Activated effector memory CD4-positive, alpha-beta T cell treated with anti-CD3 and anti-CD28 coated beads, Interleukin-2, amount 50 U/mL, for 16 hours (primary cell): ENCODE results near the gene CPNE7.
A peak's percentile ranks its signal among the peaks of the same experiment; 100 is the strongest.

Experiments used
- DNase-seq: peaks from one replicate; pipeline ENCODE4 v3.0.0-alpha.2; 2020

CPNE7 gene

DNA sequence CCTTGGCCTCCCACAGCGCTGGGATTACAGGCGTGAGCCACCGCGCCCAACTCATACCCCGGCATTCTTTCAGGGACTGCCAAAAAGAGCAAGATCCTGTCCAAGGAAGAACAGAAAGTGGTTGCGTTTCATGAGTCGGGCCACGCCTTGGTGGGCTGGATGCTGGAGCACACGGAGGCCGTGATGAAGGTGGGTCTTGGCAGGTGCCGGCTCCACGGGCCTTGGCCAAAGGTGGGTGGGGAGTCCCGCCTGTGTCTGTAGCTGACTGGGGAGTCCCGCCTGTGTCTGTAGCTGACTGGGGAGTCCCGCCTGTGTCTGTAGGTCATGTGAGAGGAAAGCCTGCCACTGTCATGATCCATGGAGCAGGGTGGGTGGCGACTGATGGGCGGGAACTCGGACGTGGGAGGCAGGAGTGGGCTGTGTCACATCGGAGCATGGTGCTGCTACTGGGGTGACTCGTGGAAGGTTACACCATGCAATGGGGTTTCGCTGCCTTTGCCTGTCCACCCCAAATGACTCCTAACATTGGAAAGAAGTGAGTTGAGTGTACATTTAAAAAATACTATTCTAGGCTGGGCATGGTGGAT lies 25.0 kb upstream of the CPNE7 start:
- DNase-seq, result no peak

DNA sequence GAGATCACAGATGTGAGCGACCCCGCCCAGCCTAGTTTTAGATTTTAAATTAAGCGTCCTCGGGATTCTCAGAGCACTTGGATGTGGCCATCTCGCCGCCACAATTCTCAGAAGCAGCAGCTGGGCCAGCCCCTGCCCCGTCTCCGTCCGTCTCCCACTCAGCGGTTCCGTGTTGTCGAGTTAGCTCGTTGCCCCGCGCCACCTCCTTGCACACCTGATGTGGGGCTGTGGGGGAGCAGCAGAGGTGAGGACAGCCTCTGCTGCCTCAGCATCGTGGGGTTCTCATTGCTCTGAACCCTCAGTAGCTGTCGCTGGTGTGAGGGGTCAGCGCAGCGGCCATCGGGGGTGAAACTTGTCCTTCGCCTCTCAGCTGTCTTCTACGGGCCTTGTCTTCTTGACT lies 23.2 kb upstream of the CPNE7 start:
- no peak for DNase-seq

DNA sequence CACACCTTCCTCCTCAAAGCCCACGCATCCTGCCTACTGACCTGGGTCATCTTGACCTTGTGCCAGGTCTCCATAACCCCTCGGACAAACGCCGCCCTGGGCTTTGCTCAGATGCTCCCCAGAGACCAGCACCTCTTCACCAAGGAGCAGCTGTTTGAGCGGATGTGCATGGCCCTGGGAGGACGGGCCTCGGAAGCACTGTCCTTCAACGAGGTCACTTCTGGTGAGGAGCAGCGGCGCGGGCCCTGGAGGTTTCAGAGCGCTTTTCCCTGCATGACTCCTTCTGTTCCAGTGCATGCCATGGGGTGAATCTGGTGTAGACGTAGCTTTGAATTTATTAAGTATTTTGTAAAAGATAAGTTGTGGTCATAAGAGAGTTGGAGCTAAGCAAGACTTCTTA lies 22.6 kb upstream of the CPNE7 start:
- no peak for DNase-seq

DNA sequence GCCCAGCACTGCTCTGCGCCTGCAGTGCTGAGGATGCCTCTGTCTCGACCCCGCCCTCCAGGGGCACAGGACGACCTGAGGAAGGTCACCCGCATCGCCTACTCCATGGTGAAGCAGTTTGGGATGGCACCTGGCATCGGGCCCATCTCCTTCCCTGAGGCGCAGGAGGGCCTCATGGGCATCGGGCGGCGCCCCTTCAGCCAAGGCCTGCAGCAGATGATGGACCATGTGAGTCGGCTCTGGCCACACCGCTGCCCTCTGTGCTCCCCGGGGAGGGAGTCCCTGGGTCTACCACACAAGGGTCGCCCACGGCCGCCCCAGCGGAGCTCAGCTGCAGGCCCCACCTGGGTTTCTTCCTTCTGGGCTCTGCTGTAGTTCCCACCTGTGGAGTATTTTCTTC lies 21.8 kb upstream of the CPNE7 start:
- no peak for DNase-seq

DNA sequence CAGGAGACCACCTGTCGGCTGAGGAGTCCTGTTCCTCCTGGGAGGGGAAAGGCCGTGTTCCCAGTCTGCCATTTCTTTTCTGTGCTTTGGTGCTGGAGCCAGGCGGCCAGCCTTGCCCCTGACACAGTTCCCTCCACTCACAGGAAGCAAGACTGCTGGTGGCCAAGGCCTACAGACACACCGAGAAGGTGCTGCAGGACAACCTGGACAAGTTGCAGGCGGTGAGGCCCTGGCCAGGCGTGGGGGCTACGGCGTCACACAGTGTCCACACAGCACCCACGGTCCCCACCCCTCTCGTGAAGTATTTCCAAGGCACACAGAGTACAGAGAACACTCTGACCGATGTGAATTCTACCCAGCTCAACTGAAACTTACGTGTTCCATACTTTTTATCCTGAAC lies 21.2 kb upstream of the CPNE7 start:
- no peak for DNase-seq

DNA sequence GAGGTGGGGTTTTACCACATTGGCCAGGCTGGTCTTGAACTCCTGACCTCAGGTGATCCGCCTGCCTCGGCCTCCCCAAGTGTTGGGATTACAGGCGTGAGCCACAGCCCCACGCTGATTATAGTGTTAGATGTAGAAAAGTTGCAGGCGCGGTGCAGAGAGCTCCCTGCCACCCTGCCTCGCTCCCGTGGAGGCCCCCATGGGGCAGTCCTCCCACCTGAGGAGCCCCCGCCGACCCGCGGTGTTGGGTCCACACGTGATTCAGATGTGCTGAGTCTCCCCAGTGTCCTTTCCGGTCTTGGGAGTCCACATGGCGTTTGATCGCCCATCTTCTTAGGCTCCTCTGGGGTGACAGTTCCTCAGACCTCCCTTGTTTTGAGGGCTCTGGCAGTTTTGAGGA lies 20.3 kb upstream of the CPNE7 start:
- no peak for DNase-seq

DNA sequence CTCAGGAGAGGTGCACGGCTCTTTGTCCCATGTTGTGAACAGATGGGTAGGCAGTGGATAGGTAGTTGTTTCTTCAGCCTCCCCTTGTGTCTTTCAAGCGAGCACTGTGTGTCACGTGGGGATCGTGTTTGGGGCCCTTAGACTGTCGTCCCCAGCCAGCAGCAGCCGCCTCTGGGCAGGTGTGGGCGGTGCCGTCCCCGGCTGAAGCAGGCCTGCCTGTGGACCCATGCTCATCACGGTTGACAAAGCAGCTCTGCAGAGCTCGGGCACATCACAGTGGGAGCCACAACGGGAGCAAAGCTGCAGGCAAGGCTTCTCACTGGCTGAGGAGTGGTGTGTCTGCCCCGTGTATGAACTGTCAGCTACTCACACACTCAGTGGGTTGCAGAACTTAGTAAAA lies 19.8 kb upstream of the CPNE7 start:
- no peak for DNase-seq

DNA sequence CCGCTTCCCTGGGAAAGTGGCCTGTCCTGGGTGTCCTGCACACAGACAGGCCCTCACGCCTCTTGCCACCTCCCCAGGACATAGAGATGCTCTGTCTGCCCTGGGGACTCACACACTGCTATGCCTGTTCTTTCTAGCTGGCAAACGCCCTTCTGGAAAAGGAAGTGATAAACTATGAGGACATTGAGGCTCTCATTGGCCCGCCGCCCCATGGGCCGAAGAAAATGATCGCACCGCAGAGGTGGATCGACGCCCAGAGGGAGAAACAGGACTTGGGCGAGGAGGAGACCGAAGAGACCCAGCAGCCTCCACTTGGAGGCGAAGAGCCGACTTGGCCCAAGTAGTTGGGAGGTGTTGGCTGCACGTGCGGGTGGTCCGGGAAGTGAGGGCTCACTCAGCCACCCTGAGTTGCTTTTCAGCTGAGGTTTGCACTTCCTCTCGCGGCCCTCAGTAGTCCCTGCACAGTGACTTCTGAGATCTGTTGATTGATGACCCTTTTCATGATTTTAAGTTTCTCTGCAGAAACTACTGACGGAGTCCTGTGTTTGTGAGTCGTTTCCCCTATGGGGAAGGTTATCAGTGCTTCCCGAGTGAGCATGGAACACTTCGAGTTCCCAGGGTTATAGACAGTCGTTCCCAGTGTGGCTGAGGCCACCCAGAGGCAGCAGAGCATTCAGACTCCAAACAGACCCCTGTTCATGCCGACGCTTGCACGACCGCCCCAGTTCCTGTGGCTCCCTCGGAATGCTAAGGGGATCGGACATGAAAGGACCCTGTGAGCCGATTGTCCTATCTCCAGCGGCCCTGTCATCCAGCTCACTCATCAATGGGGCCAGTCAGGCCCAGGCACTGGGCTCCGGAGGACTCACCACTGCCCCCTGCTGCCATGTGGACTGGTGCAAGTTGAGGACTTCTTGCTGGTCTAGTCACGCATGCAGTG lies 18.5 kb upstream of the CPNE7 start:
- peak; percentile 92 for DNase-seq

DNA sequence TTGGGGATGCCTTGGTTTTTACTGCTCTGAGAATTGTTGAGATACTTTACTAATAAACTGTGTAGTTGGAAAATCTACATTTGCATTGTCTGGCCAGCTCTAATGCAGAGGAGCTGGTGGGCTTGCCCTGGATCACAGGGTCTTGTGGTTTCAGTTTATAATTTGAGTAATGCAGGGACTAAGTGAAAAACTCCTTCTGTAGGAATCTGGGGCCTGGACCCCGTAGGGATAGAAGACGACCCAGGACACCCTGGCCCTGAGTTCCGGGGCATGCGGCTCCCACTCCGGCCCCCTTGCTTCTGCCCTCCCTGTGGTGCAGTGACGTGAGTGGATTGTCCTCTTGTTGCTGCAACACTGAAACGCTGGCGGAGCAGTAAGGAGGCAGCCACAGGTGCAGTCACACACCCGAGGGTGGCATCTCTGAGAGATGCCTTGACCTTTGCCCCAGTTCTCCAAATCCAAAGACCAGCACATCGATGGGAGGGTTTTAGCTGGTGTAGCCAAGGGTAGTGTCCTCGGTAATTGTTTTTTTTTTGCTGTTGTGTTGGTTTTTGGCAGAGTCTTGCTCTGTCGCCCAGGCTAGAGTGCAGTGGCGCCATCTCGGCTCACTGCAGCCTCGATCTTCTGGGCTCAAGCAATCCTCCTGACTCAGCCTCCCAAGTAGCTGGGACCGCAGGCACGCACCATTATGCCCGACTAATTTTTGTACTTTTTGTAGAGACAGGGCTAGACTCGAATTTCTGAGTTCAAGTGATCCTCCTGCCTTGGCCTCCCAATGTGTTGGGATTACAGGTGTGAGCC lies 17.7 kb upstream of the CPNE7 start:
- no peak for DNase-seq

GRCh38 chr16:89560378-89561141 lies 15.0 kb upstream of the CPNE7 start, which contains the start of gene RPL13:
TSS of gene RPL13 (plus strand) at chr16:89560682. CDS start at chr16:89560960, 278 bp downstream.
- DNase-seq, result peak; percentile 97

DNA sequence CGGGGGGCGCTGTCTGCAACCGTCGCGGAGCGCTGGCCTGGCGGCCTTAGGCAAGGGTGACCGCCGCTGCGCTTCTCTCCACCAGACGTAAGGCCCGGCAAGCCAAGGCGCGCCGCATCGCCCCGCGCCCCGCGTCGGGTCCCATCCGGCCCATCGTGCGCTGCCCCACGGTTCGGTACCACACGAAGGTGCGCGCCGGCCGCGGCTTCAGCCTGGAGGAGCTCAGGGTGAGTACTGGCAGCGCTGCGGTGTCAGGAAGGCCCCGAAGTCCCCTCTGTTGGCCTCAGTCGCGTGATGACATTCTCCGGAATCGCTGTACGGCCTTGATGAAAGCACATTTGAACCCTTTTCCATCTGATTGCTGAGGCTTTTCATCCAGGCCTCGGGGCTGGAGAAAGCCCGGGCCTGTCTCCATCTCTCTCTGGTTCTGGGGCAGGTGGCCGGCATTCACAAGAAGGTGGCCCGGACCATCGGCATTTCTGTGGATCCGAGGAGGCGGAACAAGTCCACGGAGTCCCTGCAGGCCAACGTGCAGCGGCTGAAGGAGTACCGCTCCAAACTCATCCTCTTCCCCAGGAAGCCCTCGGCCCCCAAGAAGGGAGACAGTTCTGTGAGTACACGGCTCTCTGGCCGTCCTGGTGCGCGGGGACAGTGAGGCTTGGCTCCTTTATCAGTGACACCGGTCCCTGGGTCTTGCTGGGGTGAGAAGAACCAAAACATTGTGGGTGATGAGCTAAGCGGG lies 14.2 kb upstream of the CPNE7 start:
- DNase-seq, result no peak

DNA sequence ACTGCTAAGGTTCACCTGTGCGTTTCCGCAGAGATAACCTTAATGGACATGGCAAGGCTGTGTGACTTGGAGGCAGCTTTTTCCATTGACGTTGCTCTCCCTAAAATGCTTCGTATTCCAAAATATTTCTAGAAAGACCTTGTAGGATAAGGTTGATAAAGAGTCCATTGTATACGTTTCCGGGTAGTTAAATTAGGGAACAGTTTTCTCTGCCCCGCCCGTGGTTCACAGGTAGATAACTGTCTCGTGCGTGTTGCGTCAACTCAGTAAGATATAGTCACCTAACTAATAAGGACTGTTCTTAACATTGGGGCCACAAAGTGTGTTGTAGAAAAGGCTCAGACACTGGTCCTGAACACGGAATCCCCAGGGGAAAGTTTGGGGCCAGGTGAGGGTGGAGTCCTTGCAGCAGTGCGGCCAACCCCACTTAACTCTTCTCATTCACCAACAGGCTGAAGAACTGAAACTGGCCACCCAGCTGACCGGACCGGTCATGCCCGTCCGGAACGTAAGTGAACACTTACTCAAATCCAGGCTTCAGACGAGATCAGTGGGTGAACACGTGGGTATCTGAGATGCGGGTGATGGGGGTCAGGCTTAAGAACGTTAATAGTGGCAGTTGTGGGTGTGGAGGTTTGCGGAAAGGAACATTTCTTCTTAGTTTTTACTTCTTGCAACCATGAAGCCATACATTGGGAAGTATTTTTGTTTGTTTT lies 13.5 kb upstream of the CPNE7 start:
- no peak for DNase-seq

- no peak for DNase-seq
Observed at GRCh38 chr16:89562939-89563338, 12.6 kb upstream of the CPNE7 start.

GRCh38 chr16:89563639-89564392 lies 11.7 kb upstream of the CPNE7 start:
- no peak for DNase-seq

DNA sequence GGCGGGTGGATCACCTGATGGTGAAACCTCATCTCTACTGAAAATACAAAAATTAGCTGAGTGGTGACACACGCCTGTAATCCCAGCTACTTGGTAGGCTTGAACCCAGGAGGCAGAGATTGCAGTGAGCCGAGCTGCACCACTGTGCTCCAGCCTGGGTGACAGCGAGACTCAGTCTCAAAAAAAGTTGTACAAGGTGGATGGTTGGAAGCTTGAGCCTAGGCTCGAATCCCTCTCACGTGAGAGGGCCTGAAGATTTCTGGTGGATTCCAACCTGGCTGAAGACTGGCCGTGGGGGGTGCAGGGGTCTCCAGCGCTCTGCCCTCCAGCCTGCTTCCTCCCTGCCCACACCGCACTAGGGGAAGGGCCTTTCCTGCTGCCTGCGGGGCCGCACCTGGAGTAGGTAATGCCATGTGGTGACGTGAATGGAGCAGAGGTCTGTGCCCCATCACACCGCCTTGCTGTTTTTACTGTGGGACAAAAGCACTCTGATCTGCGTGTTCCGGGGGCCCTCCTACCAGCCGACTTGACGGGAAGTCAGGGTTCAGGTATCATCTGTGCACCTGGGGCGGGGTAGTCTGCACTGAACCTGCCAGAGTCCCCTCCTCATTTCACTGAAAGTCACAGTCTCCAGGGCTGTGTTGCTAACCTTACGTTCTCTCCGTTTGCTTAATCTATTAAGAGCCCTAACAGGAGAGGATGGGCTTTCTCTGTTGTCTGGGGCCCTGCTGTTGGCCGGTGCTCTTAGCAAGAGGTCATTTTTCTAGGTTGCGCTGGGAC lies 10.9 kb upstream of the CPNE7 start:
- DNase-seq, result no peak

GRCh38 chr16:89565256-89565505 lies 10.4 kb upstream of the CPNE7 start:
- DNase-seq, result no peak

DNA sequence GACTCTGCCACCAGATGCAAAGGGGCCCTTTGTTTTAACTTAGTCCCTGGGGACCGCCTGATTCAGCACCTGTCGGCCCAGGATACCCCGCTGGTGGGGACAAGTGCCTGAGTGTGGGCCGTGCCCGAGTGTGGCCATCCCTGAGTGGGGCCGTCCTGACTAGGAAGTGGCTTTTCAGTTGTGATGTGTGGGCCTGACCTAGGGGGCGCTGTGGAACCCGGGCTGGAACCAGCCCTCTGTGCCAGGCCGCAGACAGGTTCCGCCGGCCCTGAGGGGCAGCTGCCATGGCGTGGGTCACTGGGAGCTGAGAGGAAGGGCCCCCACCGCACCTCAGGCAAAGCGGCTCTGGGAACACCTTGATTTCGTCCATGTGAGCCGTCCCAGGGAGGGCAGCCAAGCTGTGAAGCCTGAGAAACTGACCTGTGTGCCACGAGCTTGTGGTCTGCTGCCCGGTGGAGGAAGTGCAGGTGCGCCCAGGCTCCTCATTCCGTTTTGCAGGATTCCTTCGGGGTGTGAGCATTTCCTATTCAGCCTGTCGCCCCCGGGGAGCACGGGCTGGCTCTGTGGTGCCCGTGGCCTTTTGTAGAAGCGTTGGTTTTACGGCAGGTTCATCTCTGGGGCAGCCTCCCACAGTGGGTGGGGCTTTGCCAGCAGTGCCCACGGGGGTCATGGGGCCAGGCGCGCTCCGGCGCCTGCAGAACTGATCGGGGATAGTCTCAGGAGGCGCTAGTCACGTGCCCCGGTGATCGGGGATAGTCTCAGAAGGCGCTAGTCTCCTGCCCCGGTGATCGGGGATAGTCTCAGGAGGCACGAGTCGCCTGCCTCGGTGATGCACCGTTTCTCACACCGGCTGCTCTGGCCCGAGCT lies 9.8 kb upstream of the CPNE7 start:
- DNase-seq, result peak; percentile 81

GRCh38 chr16:89567656-89568594 lies 7.6 kb upstream of the CPNE7 start:
- DNase-seq, result no peak
